Measurements from ENCODE around the gene CA9. TPM values are rescaled to one million over a fixed set of nuclear protein-coding genes. Genes with fewer than 3 reads are reported as not detected.

CA9 gene
- total and polyA plus RNA-seq, 9 of the 15 experiments (the other 6 are each of a cell fraction or from before 2014, with no cell fraction given): 0.15 to 10.6 (median 0.60) TPM; not detected in 4

GRCh38 chr9:35729700-35730485 lies 56.2 kb downstream of the CA9 start (continued):
- TF ChIP-seq ZNF318 (IDR thresholded peaks at IDR 0.05; ENCODE audit: borderline replicate concordance in 1 of 2, low read depth in 1 of 2) (no peak), RCOR1 (IDR thresholded peaks at IDR 0.05; ENCODE audit: borderline replicate concordance in 1 of 2, low read depth in 2 of 2, low read length in 2 of 2) (peak in 1 of 2 experiments; percentile 27; a peak in 2 of 4 replicates), ARID4B (CRISPR knock-in tag; IDR thresholded peaks at IDR 0.05) (no peak), FOXJ3 (CRISPR knock-in tag; IDR thresholded peaks at IDR 0.05) (no peak), KLF6 (CRISPR knock-in tag; IDR thresholded peaks at IDR 0.05; ENCODE audit: borderline replicate concordance) (no peak), ATF6 (CRISPR knock-in tag; IDR thresholded peaks at IDR 0.05) (no peak), STAT6 (CRISPR knock-in tag; IDR thresholded peaks at IDR 0.05) (no peak)

All from K562 (cell line).